Measurements from ENCODE around the gene CD44.
"Not testable (repeated sequence)": the region's sequence is repeated elsewhere in the genome, so short reads cannot be mapped to it uniquely, and the experiment has no call there.

Gene CD44

DNA sequence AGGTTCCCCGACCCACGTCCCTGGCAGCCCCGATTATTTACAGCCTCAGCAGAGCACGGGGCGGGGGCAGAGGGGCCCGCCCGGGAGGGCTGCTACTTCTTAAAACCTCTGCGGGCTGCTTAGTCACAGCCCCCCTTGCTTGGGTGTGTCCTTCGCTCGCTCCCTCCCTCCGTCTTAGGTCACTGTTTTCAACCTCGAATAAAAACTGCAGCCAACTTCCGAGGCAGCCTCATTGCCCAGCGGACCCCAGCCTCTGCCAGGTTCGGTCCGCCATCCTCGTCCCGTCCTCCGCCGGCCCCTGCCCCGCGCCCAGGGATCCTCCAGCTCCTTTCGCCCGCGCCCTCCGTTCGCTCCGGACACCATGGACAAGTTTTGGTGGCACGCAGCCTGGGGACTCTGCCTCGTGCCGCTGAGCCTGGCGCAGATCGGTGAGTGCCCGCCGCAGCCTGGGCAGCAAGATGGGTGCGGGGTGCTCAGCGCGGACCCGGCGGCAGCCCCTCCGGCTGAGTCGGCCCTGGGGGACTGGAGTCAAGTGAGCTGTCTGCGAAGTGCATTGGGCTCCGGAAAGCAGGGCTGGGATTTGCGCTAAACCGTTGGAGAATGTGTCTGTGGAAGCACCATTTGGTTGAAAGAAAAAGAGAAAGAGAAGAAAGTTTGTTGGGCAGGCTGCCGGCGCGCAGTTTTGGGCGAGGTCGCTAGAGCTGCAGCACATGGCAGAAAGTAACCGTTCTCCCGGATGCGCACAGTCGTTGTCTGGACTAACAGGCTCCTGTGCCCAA, at the start of gene CD44:
Gene CD44, plus strand, starts transcription at position 229 of the 779 bp plus-strand sequence. Its CDS starts 133 bp downstream, at position 362.
- FAIRE-seq: no peak

DNA sequence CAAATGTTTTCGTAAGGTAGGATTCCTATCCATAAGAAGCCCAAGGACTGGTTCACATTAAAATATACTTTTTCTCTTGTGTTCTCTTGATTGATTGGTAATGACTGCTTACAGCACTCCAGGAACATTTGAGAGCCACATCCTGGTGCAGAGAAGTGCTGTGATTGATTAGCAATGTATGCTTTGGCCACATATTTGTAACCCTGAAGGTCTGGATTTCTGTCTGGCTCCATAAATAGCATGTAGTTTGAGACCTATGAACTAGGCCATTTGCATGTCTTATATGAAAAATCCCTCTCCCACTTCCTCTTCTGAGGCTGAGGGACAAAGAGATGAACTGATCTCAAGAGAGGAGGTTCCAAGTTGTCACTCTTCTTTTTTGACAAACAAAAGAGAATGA, 49.3 kb upstream of the CD44 start:
- no peak for FAIRE-seq

DNA sequence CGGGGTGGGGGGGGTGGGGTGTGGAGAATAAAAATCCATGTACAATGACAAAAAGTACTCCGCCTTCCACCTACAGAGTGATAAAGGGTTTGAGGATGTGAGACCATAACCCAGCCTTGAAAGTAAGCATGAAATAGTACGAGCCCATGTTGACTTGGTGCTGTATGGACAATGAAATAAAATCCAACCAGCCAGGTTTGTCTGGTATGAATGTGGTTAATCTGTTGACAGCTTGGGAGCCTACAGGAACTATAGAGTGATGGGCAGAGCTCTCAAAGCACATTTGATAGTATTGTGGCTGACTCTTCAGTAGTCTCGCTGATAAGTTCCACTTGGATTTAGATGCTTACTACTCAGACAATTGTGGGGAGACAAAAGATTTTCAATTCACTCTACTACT, 48.8 kb upstream of the CD44 start:
- no peak for FAIRE-seq

DNA sequence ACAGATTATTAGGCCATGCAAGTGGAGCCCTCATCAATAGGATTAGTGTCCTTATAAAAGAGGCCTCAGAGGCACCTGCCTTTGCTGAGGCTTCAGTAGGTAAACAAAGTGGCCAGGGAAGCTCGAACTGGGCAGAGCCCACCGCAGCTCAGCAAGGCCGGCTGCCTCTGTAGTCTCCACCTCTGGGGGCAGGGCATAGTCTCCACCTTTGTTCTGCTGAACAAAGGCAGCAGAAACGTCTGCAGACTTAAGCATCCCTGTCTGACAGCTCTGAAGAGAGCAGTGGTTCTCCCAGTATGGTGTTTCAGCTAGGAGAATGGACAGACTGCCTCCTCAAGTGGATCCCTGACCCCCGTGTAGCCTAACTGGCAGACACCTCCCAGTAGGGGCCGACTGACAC, 48.0 kb upstream of the CD44 start:
- FAIRE-seq: not testable (repeated sequence)

DNA sequence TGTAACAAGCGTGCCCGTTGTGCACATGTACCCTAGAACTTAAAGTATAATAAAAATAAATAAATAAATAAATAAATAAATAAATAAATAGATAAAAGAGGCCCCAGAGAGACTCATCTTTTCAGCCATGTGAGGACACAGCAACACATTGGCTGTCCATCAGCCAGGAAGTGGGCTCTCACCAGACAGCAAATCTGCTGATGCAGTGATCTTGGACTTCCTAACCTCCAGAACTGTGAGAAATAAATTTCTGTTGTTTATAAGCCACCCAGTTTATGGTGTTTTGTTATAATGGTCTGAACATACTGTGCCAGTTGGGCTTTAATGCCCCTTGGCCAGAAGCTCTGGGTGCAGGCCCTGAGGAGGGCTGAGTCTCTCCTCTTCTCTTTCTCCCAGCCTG, 42.2 kb upstream of the CD44 start:
- FAIRE-seq: no peak

DNA sequence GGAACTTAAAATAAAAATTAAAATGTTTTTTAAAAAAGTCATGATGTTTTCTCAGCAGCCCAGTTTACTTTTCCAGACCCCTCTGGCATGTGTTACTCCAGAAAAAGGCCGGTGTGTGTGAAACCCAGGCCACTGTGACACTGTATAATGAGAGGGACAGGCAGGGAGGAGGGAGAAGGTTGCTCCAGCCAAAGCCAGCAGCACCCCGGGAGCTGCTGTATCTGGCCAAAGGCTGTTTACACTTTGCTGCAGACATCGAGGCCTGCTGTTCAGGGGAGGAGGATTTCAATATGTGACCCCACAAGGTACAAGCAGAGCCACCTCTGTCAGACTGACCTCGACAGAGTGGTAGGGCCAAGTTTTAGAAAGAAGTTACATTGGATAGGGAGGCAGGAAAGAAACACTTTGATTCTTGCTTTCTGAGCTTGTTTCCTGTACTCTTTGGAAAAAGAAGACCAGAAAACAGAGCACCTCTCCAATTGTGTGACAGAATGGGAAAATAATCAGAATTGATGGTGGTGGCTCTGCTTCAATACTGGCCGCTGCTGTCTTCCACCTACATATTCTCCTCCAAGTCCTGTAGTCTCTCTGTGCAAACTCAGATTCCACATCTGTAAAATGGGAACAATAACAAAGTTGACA, 41.0 kb upstream of the CD44 start:
- peak; percentile 71 for FAIRE-seq

DNA sequence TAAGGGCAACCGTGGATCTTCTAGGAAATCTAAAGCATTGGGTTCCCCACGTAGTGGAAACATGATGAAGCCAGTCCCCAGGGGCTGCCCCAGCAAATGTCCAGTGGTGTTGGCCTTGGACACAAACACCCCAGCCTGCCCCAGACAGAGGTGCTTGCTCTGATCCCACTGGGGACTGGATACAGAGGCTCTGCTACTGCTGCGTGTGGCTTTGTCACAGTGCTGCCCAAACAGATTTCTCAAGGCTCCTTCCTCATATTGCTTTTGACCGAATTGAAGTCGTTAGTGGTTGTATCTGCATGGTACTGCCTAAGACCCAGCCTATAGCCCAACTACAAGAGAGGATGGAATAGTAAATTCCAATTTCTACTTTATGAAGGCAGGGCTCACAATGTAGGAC, 40.1 kb upstream of the CD44 start:
- FAIRE-seq: no peak

DNA sequence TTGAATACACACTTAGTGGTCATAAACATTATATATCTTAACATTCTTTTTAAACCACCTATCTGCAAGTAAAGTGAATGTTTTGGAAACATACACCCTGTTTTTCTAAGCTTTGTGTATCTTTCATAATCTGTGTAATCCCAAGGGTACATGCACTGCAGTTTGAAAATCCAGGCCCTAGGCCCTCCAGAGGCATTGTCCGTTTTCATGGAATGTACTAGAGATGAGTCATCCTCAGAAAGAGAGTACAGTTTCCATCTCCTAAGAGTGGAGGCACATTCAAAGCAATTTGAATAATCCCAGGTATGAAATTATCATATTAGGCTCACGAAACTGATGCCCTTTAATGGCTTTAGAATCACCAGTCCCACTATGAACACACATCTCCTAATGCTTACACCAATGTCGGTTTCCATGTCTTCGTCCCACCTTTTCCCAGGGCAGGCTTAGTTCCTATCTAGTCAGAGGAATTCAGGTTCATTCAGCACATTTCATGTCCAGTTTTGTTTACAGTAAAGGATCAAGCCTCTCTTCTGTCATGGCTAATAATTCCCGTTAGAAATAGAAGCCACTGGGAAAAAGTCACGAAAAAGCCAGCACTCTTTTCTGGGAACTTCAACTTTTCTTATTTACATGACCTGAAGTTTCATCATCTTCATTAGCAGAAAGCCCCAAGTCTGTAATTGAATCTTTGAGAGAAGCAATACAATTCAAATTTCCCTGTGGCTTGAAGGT, 39.5 kb upstream of the CD44 start:
- no peak for FAIRE-seq

DNA sequence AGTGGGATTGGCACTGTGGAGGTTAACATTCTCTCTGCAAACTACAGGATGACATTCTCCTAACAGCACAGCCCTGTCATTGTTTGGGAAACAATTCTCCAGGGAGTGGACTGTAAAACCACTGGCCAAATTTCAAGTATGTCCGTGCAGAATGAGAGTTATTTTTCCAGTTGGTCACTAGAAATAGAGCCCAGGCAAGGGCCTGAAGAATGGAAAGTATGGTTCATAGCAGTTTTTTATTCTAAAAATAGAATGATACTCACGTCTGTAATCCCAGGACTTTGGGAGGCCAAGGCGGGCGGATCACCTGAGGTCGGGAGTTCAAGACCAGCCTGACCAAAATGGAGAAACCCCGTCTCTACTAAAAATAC, 39.0 kb upstream of the CD44 start:
- FAIRE-seq: peak; percentile 81

DNA sequence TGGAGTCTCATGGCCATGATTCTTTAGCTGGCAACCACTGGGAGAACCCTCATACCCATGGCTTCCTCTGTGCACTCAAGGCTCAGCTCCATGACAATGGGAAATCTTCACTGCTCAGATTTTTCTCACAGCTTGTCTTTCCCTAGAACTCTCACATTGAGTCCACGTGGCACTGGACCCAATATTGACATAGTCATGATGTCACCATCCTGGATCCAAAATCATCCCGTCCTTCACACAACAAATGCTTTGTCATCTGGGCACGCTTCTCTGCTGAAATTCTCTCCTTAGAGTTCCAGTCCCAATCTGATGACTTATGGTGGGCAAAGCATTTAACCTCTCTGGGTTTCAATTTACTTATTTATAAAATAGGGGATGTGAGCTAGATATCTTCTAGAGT, 37.7 kb upstream of the CD44 start:
- FAIRE-seq: no peak

DNA sequence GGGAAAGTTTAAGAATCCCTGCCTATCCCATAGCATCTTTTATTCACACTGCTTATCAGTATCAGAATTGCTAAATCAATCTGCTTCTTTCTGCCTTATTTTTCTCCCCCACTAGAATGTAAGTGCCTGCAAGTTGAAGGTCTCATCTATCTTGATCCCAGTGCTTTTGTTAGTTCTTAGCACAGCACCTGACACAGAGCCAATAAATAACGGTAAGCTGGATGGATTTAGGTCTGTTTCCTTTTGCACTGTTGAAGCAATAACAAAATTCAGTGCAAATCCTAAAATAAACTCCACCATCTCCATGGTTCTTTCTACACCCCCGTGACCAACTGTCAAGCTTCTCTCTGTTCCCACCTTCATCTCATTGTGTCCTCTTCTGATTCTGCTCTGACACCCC, 36.7 kb upstream of the CD44 start:
- FAIRE-seq: no peak

DNA sequence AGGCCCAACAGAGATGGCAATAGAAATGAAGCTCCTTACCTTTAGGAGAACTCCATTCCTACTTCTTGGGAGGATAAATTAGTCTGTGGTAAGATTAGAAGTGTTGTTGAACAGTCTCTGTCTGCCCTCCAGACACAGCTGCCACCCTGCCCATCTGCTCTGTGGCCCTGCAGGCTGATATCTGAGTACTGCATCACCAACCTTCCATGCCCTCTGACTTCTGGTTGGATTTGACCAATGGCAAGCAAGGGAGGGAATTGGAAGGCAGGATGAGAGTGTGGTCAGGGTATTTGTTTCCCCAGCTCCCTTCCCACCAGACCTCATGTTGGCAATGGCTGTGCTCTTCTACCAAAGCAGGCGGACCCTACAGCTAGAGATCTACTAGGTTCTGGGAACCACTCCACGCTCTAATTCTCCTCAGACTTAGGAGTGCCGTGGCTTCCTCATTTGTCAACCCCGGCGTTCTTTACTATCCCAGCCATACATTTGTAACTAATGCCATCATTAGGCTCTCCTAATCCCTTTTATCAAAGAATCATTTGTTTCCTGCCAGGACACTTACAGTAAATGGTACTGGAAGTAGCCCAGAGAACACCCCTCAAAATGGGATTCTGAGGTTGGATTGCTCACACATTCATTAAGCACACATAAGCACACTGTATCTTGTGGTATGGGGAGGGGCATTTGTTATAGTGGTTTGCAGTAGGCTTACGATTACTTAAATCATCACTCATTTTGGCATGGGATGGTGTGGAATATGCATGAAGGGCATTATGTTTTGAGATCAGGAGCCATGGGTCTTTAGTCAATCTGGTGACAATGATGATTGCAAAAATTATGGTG, 35.4 kb upstream of the CD44 start:
- no peak for FAIRE-seq

DNA sequence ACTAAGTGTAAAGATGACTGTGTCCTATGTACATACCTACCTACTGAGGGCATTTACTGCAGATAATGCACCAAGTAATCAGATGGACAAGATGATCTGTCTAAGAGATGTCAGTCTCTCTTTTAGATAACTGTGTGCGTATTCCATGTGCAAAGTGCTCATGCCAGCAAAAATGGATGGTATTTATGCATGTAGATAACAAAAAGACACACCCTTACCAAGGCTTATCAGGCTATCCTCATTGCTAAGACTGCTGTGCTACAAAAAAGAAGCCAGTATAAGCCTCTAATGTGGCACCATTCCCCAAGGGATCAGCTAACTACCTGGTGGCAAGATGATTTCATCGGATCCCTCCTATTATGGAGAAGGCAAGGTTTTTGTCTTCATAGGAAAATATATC, 34.3 kb upstream of the CD44 start:
- no peak for FAIRE-seq

DNA sequence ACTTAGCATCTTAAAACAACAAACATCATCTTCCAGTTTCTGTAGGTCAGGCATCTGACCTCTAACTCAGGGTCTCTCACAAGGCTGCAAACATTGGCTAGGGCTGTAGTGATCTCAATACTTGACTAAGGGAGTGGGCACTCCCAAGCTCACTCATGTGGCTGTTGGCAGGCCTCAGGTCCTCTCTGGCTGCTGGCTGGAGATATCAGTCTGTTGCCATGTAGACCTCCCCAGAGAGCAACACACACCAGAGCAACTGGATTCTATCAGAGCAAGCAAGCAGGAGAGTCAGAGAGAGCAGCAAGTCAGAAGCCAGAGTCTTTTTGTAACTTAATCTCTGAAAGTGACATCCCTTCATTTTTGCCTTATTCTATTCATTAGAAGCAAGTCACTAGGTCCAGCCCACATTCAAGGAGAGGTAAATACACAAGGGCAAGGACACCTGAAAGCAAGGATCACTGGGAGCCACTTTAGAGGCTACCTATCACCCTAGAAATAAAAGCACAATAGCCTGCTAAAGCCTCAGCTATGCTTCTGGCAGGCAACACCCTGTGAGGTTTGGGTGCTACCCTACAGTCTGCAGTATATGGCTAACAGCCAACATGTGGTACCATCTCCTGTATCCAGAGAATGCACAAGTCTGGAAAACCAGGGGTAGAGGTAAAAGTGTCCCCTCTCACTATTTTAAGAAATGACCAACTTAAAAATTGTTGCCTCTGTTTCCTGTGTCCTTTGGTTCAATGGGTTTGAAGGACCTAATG, 33.5 kb upstream of the CD44 start:
- no peak for FAIRE-seq

DNA sequence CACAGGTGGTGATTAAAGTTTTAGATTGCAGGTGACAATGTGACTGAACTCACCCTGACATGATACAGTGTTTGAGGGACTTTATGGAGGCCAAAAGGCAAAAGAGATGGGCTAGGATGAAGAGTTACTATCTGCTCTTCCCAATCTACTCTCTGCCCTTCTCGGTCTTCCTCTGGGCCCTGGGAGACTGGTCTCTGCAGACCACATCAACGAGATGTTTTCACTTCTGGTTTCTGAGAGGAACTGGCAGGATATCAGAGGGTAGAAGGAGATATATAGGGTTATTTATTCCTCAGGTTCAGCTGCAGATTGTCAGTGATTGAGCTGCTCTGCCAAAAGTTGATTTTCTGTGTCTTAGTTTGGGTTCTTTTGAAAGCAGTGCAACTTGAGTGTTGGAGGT, 32.4 kb upstream of the CD44 start:
- FAIRE-seq: no peak

DNA sequence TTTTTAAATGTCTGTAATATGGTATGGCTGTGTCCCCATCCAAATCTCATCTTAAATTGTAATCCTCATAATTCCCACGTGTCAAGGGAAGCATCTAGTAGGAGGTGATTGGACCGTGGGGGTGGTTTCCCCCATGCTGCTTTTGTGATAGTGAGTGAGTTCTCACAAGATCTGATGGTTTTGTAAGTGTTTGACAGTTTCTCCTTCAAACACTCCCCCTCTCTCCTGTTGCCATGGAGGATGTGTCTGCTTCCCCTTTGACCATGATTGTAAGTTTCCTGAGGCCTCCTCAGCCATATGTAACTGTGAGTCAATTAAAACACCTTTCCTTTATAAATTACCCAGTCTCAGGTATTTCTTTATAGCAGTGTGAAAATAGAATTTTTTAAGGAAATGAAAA, 31.1 kb upstream of the CD44 start:
- FAIRE-seq: no peak

DNA sequence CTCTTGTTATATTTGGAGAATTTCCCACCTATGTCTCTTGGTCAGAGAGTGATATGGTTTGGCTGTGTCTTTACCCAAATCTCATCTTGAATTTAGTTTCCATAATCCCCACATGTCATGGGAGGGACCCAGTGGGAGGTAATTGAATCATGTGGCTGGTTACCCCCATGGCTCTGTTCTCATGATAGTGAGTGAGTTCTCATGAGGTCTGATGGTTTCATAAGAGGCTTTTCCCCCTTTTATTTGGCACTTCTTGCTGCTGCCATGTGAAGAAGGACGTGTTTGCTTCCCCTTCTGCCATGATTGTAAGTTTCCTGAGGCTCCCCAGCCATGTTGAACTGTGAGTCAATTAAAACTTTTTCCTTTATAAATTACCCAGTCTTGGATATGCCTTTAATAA, 30.6 kb upstream of the CD44 start:
- not testable (repeated sequence) for FAIRE-seq

DNA sequence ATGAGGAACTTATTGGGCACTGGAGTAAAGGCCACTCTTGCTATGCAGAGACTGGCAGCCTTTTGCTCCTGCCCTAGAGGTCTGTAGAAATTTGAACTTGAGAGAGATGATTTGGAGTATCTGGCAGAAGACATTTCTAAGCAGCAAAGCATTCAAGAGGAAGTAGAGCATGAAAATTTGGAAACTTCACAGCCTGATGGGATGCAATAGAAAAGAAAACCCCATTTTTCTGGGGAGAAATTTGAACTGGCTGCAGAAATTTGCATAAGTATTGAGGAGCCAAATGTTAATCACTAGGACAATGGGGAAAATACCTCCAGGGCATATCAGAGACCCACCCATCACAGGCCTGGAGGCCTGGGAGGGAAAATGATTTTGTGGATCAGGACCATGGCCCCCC, 29.9 kb upstream of the CD44 start:
- FAIRE-seq: no peak

DNA sequence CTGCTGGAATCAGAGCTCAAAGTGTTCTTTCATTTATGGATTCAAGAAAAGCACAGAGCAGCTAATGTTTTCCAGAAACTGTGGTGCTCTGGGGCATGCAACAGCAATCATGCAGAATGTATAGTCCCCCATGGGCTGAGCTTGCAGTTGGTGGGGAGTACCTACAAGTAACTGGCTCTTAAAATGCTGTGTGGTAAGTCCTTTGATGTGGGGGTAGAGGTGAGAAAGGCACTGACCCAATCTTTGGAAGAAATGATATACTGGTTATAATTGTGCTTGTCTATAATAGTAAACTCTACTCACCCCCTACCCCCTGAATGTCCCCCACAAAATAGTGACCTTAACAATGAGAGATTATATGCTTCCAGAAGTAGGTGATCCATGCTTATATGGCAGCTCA, 29.1 kb upstream of the CD44 start:
- FAIRE-seq: no peak

DNA sequence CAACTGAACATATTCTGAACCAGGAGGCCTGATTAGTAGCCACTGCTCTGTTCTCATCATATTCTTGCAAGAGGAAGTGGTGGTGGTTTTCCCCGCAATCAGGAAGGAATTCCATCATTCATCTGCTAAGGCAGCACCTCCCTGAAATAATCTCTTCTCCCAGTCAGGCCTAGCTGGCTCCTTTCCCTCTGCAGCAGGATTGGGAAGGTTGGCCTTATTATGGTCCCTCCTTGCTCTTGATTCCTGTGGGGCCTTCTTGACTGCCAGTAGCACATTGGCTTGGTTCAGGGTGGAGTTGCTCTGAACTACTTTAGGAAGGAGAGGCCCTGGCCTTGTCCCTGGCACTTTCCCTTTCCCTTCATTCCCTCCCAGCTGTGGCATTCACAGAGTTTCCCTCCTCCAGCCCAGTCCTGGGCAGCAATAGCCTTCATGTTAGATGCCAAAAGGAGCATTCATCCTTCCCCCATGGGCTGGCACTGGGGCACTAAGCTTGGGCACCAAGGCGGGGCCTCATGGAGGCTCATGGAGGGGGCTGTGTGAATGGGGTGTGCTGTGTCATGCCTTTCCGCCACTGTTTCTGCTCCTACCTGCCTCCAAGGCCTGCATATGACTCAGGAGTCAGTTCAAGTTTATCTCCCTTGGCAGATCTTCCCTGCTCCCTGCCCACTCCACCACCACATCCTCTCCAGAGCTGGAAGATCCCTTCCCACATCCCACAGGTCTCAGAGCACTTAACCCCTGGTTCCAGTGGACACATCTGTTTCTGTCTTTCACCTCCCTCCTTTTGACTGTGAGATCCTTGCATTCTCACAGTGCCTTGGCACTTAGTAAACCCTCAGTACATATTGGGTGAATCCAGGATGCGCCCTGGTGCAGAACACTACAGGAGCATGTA, 27.6 kb upstream of the CD44 start:
- FAIRE-seq: no peak
